Motor neuron (in vitro differentiated cells): ENCODE results near the gene DOK5. TPM values are rescaled to one million over a fixed set of nuclear protein-coding genes. Genes with fewer than 3 reads are reported as not detected.
A peak's percentile ranks its signal among the peaks of the same experiment; 100 is the strongest.

Experiments
- ATAC-seq, 8 experiments: fragments of 200-7000 bp; cut with Tn5 transposase; replicated peaks in 6 of 8; 2 replicates each; pipeline ENCODE4 v1.8.0; 2021; ENCODE audit warnings: mild to moderate bottlenecking in 8 of 8, moderate library complexity in 8 of 8
- H3K27ac ChIP-seq, 2 donors: fragments of 250-450 bp; sonication (Bioruptor Pico); 2 replicates each; pipeline ENCODE4 v1.9.0; 2021; ENCODE audit warnings: antibody characterized with exemption in 2 of 2, mild to moderate bottlenecking in 2 of 2, moderate library complexity in 1 of 2
- H3K4me1 ChIP-seq, 2 donors: fragments of 250-450 bp; sonication (Bioruptor Pico); replicated peaks in 1 of 2; 2 replicates each; pipeline ENCODE4 v1.6.1; 2021; ENCODE audit warnings: antibody characterized with exemption in 2 of 2, mild to moderate bottlenecking in 2 of 2, moderate library complexity in 1 of 2
- H3K4me3 ChIP-seq, 5 donors: fragments of 250-450 bp; sonication (Bioruptor Pico); 2 replicates each; pipeline ENCODE4 v1.9.0; 2021; ENCODE audit warnings: antibody characterized with exemption in 5 of 5, mild to moderate bottlenecking in 5 of 5, moderate library complexity in 4 of 5
- WGBS, 10 experiments: fragments of 450-650 bp; shearing (Covaris generic); methylation state at CpG; one replicate each; pipeline ENCODE4 v1.0.0; 2022; 5-methylcytosine and 5-hydroxymethylcytosine counted together
- in situ Hi-C, 9 experiments: fragments of 400-800 bp; cut with MboI; loops; one replicate each; pipeline ENCODE4 v1.15.0; 2021; ENCODE audit warnings: low sequenced_read_pairs in 9 of 9, low pct_unique_long_range_greater_than_20kb in 2 of 9; ENCODE audit not compliant: unreplicated experiment in 9 of 9
- total RNA-seq, 8 experiments: library from RNA; unstranded; fragments of 300-600 nt; gene quantifications; 2 replicates each; pipeline versions ENCODE4 v1.2.3 to v1.2.4, GENCODE V29; 2022

The DOK5 gene
- total RNA-seq, 8 experiments from 2014 or later: 0.31 to 92.8 (median 32.9) TPM

DNA sequence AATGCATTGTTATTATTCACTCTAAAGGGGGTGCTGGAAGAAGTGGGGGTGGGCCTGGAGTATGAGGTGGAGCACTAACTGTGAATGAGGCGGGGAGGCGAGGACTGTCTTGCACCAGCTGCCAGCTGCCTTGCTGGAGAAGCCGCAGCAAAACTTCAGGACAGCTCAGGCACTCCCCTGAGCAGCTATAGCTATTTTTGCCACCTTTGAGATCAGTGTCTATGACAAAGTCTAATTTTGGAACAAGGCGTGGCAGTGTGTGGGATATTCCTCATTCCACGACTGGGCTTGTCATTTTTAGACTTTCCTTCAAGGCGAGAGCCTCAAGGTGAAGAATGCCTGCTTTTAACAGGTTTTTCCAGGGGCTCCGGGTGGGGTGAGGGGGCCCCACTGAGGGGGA lies 143.8 kb downstream of the DOK5 start:
- H3K4me3 ChIP-seq: no peak overlapping the region
- in situ Hi-C loops: loop anchor here in 1 of 9 experiments (25.0 kb wide), 1 partner anchor 107 kb away; no protein-coding TSS in a partner anchor
- WGBS, 10 experiments: 0 to 80% (median 56%) methylated on average over 1 to 4 of the region's 7 CpGs; no CpG with 5 or more reads in 3 of the 10 experiments
- ATAC-seq: peak in 3 of 8 experiments; percentile 37 to 86 (median 60)
- peaks cover 7 to 10% of the 10 kb centered on the region in 2 donors for H3K4me1 ChIP-seq
- H3K27ac ChIP-seq: no peak overlapping the region

GRCh38 chr20:54619682-54620081 lies 144.3 kb downstream of the DOK5 start:
- WGBS, 10 experiments: 10 to 100% (median 86%) methylated on average over 1 to 3 of the region's 3 CpGs
- in situ Hi-C loops: loop anchor here in 1 of 9 experiments (25.0 kb wide), 1 partner anchor 107 kb away; no protein-coding TSS in a partner anchor
- H3K4me3 ChIP-seq: no peak overlapping the region
- ATAC-seq: peak in 1 of 8 experiments; percentile 5
- no peak overlapping the region for H3K27ac ChIP-seq
- H3K4me1 ChIP-seq: peaks cover 11 to 15% of the 10 kb centered on the region in 2 donors

DNA sequence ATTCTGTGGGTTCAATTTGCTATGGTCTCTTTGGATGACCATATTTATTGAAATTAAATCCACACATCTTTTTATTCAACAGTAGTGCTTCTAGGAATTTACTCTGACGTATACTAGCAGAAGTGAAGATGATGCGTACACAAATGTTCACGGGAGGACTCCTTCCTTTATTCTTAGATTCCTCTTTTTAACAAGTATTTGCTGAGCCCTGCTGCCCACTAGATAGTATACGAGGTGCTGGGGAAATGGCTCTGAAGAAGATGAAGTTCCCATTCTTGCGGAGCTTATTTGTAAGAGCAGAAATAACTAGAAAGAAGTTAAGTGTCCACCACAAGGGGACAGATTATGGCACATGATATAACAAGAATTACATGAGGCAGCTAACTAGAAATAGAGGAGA lies 145.2 kb downstream of the DOK5 start:
- 64 to 100% (median 98%) methylated on average over 2 to 5 of the region's 5 CpGs; no CpG with 5 or more reads in 1 of the 10 experiments for WGBS, 10 experiments

GRCh38 chr20:54622333-54623295 lies 147.2 kb downstream of the DOK5 start:
- in situ Hi-C loops: loop anchor here in 1 of 9 experiments (25.0 kb wide), 1 partner anchor 110 kb away; no protein-coding TSS in a partner anchor
- WGBS, 10 experiments: 11 to 97% (median 79%) methylated on average over 3 to 18 of the region's 20 CpGs
- Histone ChIP-seq H3K4me1 (peaks cover 21 to 27% of the 10 kb centered on the region in 2 donors), H3K27ac (no peak overlapping the region), H3K4me3 (no peak overlapping the region)
- no peak for ATAC-seq

More for the DNA sequence above, 145.2 kb downstream of the DOK5 start:
- H3K4me1 ChIP-seq: peaks cover 20 to 23% of the 10 kb centered on the region in 2 donors
- H3K4me3 ChIP-seq: no peak overlapping the region
- H3K27ac ChIP-seq: no peak overlapping the region
- in situ Hi-C loops: loop anchor here in 1 of 9 experiments (25.0 kb wide), 1 partner anchor 108 kb away; no protein-coding TSS in a partner anchor
- ATAC-seq: no peak

GRCh38 chr20:54623991-54624569 lies 148.7 kb downstream of the DOK5 start:
- peak overlapping the region; percentile 27 to 61 for H3K27ac ChIP-seq
- ATAC-seq: peak in 6 of 8 experiments; percentile 5 to 44 (median 16)
- in situ Hi-C loops: loop anchor here in 1 of 9 experiments (25.0 kb wide), 1 partner anchor 112 kb away; no protein-coding TSS in a partner anchor
- H3K4me1 ChIP-seq: peaks cover 21 to 27% of the 10 kb centered on the region in 2 donors
- WGBS, 10 experiments: 0 to 94% (median 43%) methylated on average over 1 to 5 of the region's 5 CpGs; no CpG with 5 or more reads in 1 of the 10 experiments
- no peak overlapping the region for H3K4me3 ChIP-seq

GRCh38 chr20:54624706-54625390 lies 149.5 kb downstream of the DOK5 start:
- WGBS, 10 experiments: 0 to 40% (median 11%) methylated on average over 1 to 6 of the region's 7 CpGs
- peak overlapping the region in 1 of 2 donors; percentile 27 for H3K27ac ChIP-seq
- H3K4me1 ChIP-seq: peaks cover 18 to 22% of the 10 kb centered on the region in 2 donors
- in situ Hi-C loops: loop anchor here in 8 of 9 experiments (25.0 kb wide), 5 partner anchors 113 to 538 kb away; partner anchors contain the start of genes PFDN4 (in 4 of the 8) and DOK5 (in 1 of the 8)
- ATAC-seq: peak in 7 of 8 experiments; percentile 25 to 92 (median 85)
- H3K4me3 ChIP-seq: no peak overlapping the region

DNA sequence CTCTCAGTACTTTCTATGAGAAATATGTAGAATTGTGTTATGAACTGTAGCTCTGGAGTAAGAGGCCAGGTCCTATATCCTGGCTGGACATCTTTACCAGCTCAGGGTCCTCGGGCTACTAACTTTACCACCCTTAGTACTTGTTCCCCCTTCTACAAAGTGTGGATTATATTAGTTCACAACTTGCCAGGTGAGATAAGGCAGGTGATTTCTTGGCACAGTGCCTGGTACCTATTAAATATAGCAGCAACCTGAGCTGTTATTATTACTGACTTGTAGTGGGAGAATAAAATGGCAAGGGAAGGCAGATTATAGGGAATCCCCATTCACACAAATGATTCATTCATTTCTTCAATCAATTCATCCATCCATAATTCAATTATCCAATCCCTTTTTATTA lies 150.1 kb downstream of the DOK5 start:
- WGBS, 10 experiments: 38 to 100% (median 83%) methylated on average over 1 of the region's 1 CpG; no CpG with 5 or more reads in 5 of the 10 experiments
- ATAC-seq: no peak
- Histone ChIP-seq H3K27ac (no peak overlapping the region), H3K4me3 (no peak overlapping the region), H3K4me1 (peaks cover 18 to 22% of the 10 kb centered on the region in 2 donors)
- in situ Hi-C loops: loop anchor here in 8 of 9 experiments (25.0 kb wide), 4 partner anchors 138 to 538 kb away; partner anchors contain the start of genes PFDN4 (in 4 of the 8) and DOK5 (in 1 of the 8)

- no peak overlapping the region for H3K4me3 ChIP-seq
- H3K4me1 ChIP-seq: peaks cover 18 to 22% of the 10 kb centered on the region in 2 donors
- in situ Hi-C loops: loop anchor here in 8 of 9 experiments (25.0 kb wide), 4 partner anchors 139 to 539 kb away; partner anchors contain the start of genes PFDN4 (in 4 of the 8) and DOK5 (in 1 of the 8)
- 20 to 100% (median 93%) methylated on average over 1 to 5 of the region's 5 CpGs; no CpG with 5 or more reads in 1 of the 10 experiments for WGBS, 10 experiments
- no peak overlapping the region for H3K27ac ChIP-seq
- no peak for ATAC-seq
These were observed 150.7 kb downstream of the DOK5 start for GRCh38 chr20:54626126-54626525.

GRCh38 chr20:54629632-54630031 lies 154.2 kb downstream of the DOK5 start:
- WGBS, 10 experiments: 55 to 95% (median 88%) methylated on average over 2 to 4 of the region's 4 CpGs; no CpG with 5 or more reads in 5 of the 10 experiments
- H3K4me3 ChIP-seq: no peak overlapping the region

DNA sequence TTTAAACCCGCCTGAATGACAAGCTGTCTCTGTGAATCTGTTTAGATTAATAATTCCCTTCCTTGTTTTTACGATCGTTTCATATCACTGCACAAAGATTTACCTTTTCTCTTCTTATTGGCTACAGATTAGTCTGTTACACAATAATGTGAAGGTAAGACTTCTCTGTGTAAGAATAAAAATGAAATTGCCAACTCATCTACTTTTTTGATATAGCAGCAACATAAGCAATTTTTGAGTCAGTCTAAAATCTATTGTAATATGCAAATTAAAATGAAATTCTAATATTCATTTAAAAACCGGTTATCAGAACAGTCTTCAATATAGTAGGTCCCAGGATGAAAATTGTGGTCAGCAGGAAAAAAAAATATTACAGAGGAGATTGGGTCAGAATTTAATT lies 155.2 kb downstream of the DOK5 start:
- no peak overlapping the region for H3K27ac ChIP-seq
- in situ Hi-C loops: loop anchor here in 8 of 9 experiments (10.0 to 25.0 kb wide), 5 partner anchors 143 to 543 kb away; partner anchors contain the start of genes PFDN4 (in 4 of the 8) and DOK5 (in 1 of the 8)
- no peak overlapping the region for H3K4me3 ChIP-seq
- 46 to 100% (median 57%) methylated on average over 1 to 4 of the region's 4 CpGs for WGBS, 10 experiments
- peaks cover under 1 to 4% of the 10 kb centered on the region in 2 donors for H3K4me1 ChIP-seq
- no peak for ATAC-seq

More at GRCh38 chr20:54629632-54630031, 154.2 kb downstream of the DOK5 start:
- Histone ChIP-seq H3K27ac (no peak overlapping the region), H3K4me1 (peaks cover 10 to 12% of the 10 kb centered on the region in 2 donors)
- ATAC-seq: no peak
- in situ Hi-C loops: loop anchor here in 8 of 9 experiments (10.0 to 25.0 kb wide), 5 partner anchors 142 to 542 kb away; partner anchors contain the start of genes PFDN4 (in 4 of the 8) and DOK5 (in 1 of the 8)

GRCh38 chr20:54631059-54631458 lies 155.7 kb downstream of the DOK5 start:
- in situ Hi-C loops: loop anchor here in 8 of 9 experiments (10.0 to 25.0 kb wide), 5 partner anchors 144 to 544 kb away; partner anchors contain the start of genes PFDN4 (in 4 of the 8) and DOK5 (in 1 of the 8)
- Histone ChIP-seq H3K27ac (no peak overlapping the region), H3K4me3 (no peak overlapping the region), H3K4me1 (no peaks in the 10 kb centered on the region)
- ATAC-seq: no peak
- 53 to 100% (median 94%) methylated on average over 1 to 3 of the region's 3 CpGs; no CpG with 5 or more reads in 1 of the 10 experiments for WGBS, 10 experiments
